HFFc6 (cell line): Measurements from ENCODE around the gene PLEKHM2. TPM values are rescaled to one million over a fixed set of nuclear protein-coding genes. Genes with fewer than 3 reads are reported as not detected.

ENCODE experiments used
- DNase-seq: peaks from one replicate; pipeline ENCODE4 v3.0.0-alpha.2; 2018
- H3K27ac Mint-ChIP-seq: 2 replicates; pipeline ENCODE4 v1.8.0; 2020; ENCODE audit warnings: mild to moderate bottlenecking, mixed read lengths
- H3K27me3 Mint-ChIP-seq: 2 replicates; pipeline ENCODE4 v1.8.0; 2021; ENCODE audit warnings: mild to moderate bottlenecking, moderate library complexity, mixed read lengths; ENCODE audit not compliant: insufficient read depth
- H3K36me3 Mint-ChIP-seq: 2 replicates; pipeline ENCODE4 v1.8.0; 2021; ENCODE audit warnings: low read depth, mixed read lengths
- H3K4me1 Mint-ChIP-seq: 2 replicates; pipeline ENCODE4 v1.8.0; 2020; ENCODE audit warnings: low read depth, mixed read lengths
- H3K4me3 Mint-ChIP-seq: 2 replicates; pipeline ENCODE4 v1.8.0; 2020; ENCODE audit warnings: mild to moderate bottlenecking, moderate library complexity, mixed read lengths
- H3K9me3 Mint-ChIP-seq: 2 replicates; pipeline ENCODE4 v1.8.0; 2020; ENCODE audit warnings: mild to moderate bottlenecking, mixed read lengths
- CTCF ChIP-seq: fragments of 200-600 bp; sonication (generic); IDR thresholded peaks from 2 replicates; pipeline ENCODE4 v1.5.0; 2021; ENCODE audit warnings: antibody characterized with exemption, mild to moderate bottlenecking
- total RNA-seq, 6 experiments: library from RNA; stranded (reverse); fragmentation: NEBNext Ultra II Directional; extraction: Animal tissue kit (Norgen Biotek cat#: 25700); gene quantifications; 2 replicates in 1 of 6; 3 replicates in 5 of 6; pipeline ENCODE4 v1.2.3, GENCODE V29; 2021

Gene PLEKHM2
- total RNA-seq, 6 experiments from 2014 or later = 61.5 to 70.5 (median 66.0) TPM

GRCh38 chr1:15771836-15772515 lies 87.9 kb downstream of the PLEKHM2 start:
- DNase-seq = no peak
- Mint-ChIP-seq H3K9me3 (no peaks in the 10 kb centered on the region), H3K4me3 (no peak overlapping the region), H3K4me1 (peaks cover 6% of the 10 kb centered on the region; the same call in 1 of the 2 replicates), H3K27me3 (no peaks in the 10 kb centered on the region; the same call in 1 of the 2 replicates), H3K36me3 (peaks cover 15% of the 10 kb centered on the region), H3K27ac (no peak overlapping the region; the same call in 1 of the 2 replicates)
- no peak for TF ChIP-seq CTCF

DNA sequence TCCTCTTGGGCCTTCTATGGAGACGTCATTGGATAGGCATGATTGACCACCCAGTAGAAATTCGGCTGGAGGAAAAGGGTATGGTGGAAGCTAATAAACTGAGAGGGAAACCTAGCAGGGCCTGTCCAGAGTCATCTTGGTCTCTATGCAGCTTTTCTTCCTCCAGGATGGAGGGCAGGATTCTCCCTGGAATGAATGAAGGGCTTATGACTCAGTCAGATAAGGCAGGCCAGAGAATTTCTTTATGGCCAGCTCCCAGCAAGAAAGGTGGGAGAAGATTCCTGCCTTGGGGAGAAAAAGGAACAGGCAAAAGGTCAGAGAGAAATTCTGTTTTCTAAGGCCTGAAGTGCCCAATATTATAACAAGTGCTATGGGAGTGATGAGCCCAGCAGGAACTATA lies 91.6 kb downstream of the PLEKHM2 start:
- no peak for DNase-seq
- TF ChIP-seq CTCF = no peak
- H3K4me1 Mint-ChIP-seq = peaks cover 6% of the 10 kb centered on the region; the same call in 1 of the 2 replicates
- peaks cover 26% of the 10 kb centered on the region for H3K36me3 Mint-ChIP-seq
- no peak overlapping the region for H3K27ac Mint-ChIP-seq
- H3K9me3 Mint-ChIP-seq = no peaks in the 10 kb centered on the region
- peaks cover 2% of the 10 kb centered on the region; the same call in 1 of the 2 replicates for H3K27me3 Mint-ChIP-seq
- no peak overlapping the region for H3K4me3 Mint-ChIP-seq

- Mint-ChIP-seq H3K4me1 (no peaks in the 10 kb centered on the region), H3K9me3 (no peaks in the 10 kb centered on the region), H3K4me3 (no peak overlapping the region), H3K27ac (no peak overlapping the region), H3K27me3 (peaks cover 2% of the 10 kb centered on the region; the same call in 1 of the 2 replicates), H3K36me3 (peaks cover 29% of the 10 kb centered on the region)
- DNase-seq = no peak
- TF ChIP-seq CTCF = no peak
Measured at GRCh38 chr1:15777909-15778707, 94.0 kb downstream of the PLEKHM2 start.

Other genes starting within 250 kb of the PLEKHM2 start
- not detected for gene CTRC, start 245.9 kb upstream of the PLEKHM2 start, total RNA-seq
- gene CELA2A, start 227.6 kb upstream of the PLEKHM2 start, total RNA-seq = not detected
- gene CELA2B, start 208.2 kb upstream of the PLEKHM2 start, total RNA-seq = not detected
- gene CASP9, start 160.1 kb upstream of the PLEKHM2 start, total RNA-seq = 1 to 10 TPM; 7.2 to 8.9 (median 7.8) TPM
- 10 to 100 TPM; 21.5 to 26.5 (median 22.8) TPM for gene DNAJC16, start 157.5 kb upstream of the PLEKHM2 start, total RNA-seq
- gene AGMAT, start 99.3 kb upstream of the PLEKHM2 start, total RNA-seq = under 1 TPM in 3 of 6 experiments, not detected in 3; 0.07 to 0.14 (median 0.09) TPM
- gene DDI2, start 66.9 kb upstream of the PLEKHM2 start, total RNA-seq = 10 to 100 TPM; 11.6 to 15.3 (median 13.3) TPM
- gene SLC25A34, start 51.9 kb downstream of the PLEKHM2 start, total RNA-seq = under 1 TPM; 0.26 to 0.68 (median 0.43) TPM
- gene TMEM82, start 58.2 kb downstream of the PLEKHM2 start, total RNA-seq = not detected
- 100 to 1,000 TPM in 4 of 6 experiments, 10 to 100 TPM in 2; 98.4 to 127 (median 110) TPM for gene FBLIM1, start 74.5 kb downstream of the PLEKHM2 start, total RNA-seq
- 1 to 10 TPM in 5 of 6 experiments, under 1 TPM in 1; 0.75 to 1.8 (median 1.5) TPM for gene UQCRHL, start 123.3 kb downstream of the PLEKHM2 start, total RNA-seq
- 10 to 100 TPM; 25.7 to 30.2 (median 27.6) TPM for gene SPEN, start 163.4 kb downstream of the PLEKHM2 start, total RNA-seq